Measurements from ENCODE around the gene ARID5B.
"Not testable (repeated sequence)": the region's sequence is repeated elsewhere in the genome, so short reads cannot be mapped to it uniquely, and the experiment has no call there.

The ARID5B gene

GRCh38 chr10:62019013-62019684, 117.7 kb downstream of the ARID5B start:
- DNase-seq = no peak

- no peak for DNase-seq
These were observed 118.3 kb downstream of the ARID5B start for GRCh38 chr10:62019685-62020359.

- no peak for DNase-seq
These were observed 119.7 kb downstream of the ARID5B start for GRCh38 chr10:62021128-62021665.

- no peak for DNase-seq
These were observed 120.7 kb downstream of the ARID5B start for GRCh38 chr10:62021978-62022802.

GRCh38 chr10:62022830-62023229, 121.3 kb downstream of the ARID5B start:
- DNase-seq = no peak

GRCh38 chr10:62023329-62023728, 121.8 kb downstream of the ARID5B start:
- DNase-seq = no peak

GRCh38 chr10:62024026-62024701, 122.7 kb downstream of the ARID5B start:
- no peak for DNase-seq

- no peak for DNase-seq
These were observed 123.8 kb downstream of the ARID5B start for GRCh38 chr10:62025134-62025794.

GRCh38 chr10:62025901-62026879, 124.7 kb downstream of the ARID5B start:
- no peak for DNase-seq

- no peak for DNase-seq
These were observed 126.5 kb downstream of the ARID5B start for GRCh38 chr10:62027841-62028501.

- not testable (repeated sequence) for DNase-seq
These were observed 127.0 kb downstream of the ARID5B start for GRCh38 chr10:62028502-62028842.

- no peak for DNase-seq
These were observed 127.9 kb downstream of the ARID5B start for GRCh38 chr10:62029401-62029800.

GRCh38 chr10:62031507-62031906, 130.0 kb downstream of the ARID5B start:
- no peak for DNase-seq

- no peak for DNase-seq
These were observed 131.6 kb downstream of the ARID5B start for GRCh38 chr10:62033125-62033524.

GRCh38 chr10:62034096-62034640, 132.7 kb downstream of the ARID5B start:
- DNase-seq = no peak

GRCh38 chr10:62036186-62037081, 134.9 kb downstream of the ARID5B start:
- peak; percentile 19 for DNase-seq

GRCh38 chr10:62037166-62037831, 135.8 kb downstream of the ARID5B start:
- no peak for DNase-seq

GRCh38 chr10:62037890-62038608, 136.6 kb downstream of the ARID5B start:
- DNase-seq = no peak
